ES-I3 (cell line): ENCODE results near the gene MAZ.

Source experiments
- H3K36me3 ChIP-seq: 2 replicates; pipeline ENCODE4 v1.6.1; 2013; ENCODE audit warnings: mild to moderate bottlenecking, low read length, control low read depth, moderate library complexity; ENCODE audit not compliant: insufficient read depth
- H3K4me1 ChIP-seq: 2 replicates; pipeline ENCODE4 v1.6.1; 2013; ENCODE audit warnings: mild to moderate bottlenecking, control low read depth, low read length; ENCODE audit not compliant: insufficient read depth
- H3K9ac ChIP-seq: 2 replicates; pipeline ENCODE4 v1.6.1; 2013; ENCODE audit warnings: low read depth, mild to moderate bottlenecking, low read length, moderate library complexity
- H3K9me3 ChIP-seq: 2 replicates; pipeline ENCODE4 v1.6.1; 2013; ENCODE audit warnings: mild to moderate bottlenecking, low read length, moderate library complexity; ENCODE audit not compliant: control insufficient read depth, insufficient read depth

The MAZ gene

GRCh38 chr16:29809850-29810698 lies 3.7 kb downstream of the MAZ start:
- peak overlapping the region; percentile 7; the same call in 1 of the 2 replicates for H3K9ac ChIP-seq
- H3K36me3 ChIP-seq: no peaks in the 10 kb centered on the region
- H3K9me3 ChIP-seq: no peaks in the 10 kb centered on the region
- peaks cover 15% of the 10 kb centered on the region for H3K4me1 ChIP-seq

DNA sequence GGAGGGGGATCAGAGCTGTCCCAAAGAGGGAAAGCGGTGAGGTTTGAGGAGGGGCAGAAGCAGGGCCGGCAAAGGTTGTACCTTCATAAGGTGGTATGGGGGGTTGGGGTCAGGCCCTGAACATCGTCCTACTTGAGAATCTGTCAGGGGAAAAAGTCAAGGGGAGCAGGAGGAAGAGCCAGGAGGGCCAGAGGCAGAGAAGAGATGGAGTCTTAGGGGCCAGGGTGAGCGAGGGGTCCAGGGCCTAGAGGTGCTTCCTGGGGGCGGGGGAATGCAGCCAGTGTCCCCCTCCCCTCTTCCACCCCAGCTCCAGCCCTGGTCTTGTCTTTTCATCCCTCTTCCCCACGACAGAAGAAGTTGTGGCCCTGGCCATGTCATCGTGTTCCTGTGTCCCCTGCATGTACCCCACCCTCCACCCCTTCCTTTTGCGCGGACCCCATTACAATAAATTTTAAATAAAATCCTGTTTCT lies 4.4 kb downstream of the MAZ start:
- Histone ChIP-seq H3K9ac (peak overlapping the region; percentile 2; the same call in 1 of the 2 replicates), H3K36me3 (no peaks in the 10 kb centered on the region), H3K9me3 (no peaks in the 10 kb centered on the region), H3K4me1 (peaks cover 15% of the 10 kb centered on the region)

GRCh38 chr16:29811170-29811895 lies 5.0 kb downstream of the MAZ start:
- Histone ChIP-seq H3K9ac (peak overlapping the region; percentile 68), H3K4me1 (peaks cover 15% of the 10 kb centered on the region)

DNA sequence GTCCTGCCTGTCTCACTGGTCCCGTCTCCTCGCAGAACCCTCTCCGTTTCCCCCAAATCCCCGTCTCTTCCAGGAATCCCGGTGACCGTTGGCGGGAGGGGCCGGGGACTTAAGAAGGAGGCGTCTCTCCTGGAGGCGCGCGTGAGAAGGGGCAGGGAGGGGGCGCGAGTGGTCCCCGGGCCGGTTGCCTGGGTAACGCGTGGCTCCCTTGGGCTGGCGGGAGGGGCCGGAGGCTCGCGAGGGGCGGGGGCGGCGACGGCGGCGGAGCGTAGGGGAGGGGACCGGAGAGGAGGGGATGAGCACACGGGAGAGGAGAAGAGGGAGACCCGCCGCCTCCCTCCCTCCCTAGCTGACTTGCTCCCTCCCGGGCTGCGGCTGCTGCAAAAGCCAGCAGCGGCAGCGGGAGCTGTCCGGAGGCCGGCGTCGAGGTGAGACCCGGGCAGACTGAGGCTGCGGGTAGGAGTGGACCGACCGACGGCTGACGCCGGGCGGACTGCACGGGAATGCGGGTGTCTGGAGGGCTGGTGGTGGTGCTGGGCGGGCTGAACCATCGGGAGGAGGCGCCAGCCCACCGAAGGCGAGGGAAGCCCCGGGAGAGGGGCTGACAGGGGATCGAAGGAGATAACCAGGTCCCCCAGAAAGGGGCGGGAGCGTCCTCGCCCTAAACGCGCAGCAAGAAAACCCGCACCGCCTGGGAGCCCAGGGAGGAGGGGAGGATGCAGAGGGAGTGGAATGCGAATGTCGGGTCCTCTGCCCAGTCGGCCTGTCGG lies 5.8 kb downstream of the MAZ start, which contains the start of gene PRRT2:
PRRT2 (plus strand) TSS at position 298 of the 770 bp plus-strand sequence. CDS start 862 bp downstream, outside the sequence.
- Histone ChIP-seq H3K9me3 (no peaks in the 10 kb centered on the region), H3K4me1 (peaks cover 15% of the 10 kb centered on the region), H3K9ac (peak within 1 kb of the TSS; percentile 68), H3K36me3 (no peaks in the 10 kb centered on the region)

More at GRCh38 chr16:29811170-29811895, 5.0 kb downstream of the MAZ start:
- no peaks in the 10 kb centered on the region for H3K9me3 ChIP-seq
- no peaks in the 10 kb centered on the region for H3K36me3 ChIP-seq

- Histone ChIP-seq H3K4me1 (peaks cover 15% of the 10 kb centered on the region), H3K9ac (peak overlapping the region; percentile 68), H3K9me3 (no peaks in the 10 kb centered on the region), H3K36me3 (0 out of 2 replicates have a peak, but pooled peaks cover 2% of the 10 kb centered on the region)
Observed at GRCh38 chr16:29812754-29813643, 6.7 kb downstream of the MAZ start.

GRCh38 chr16:29813644-29814562 lies 7.6 kb downstream of the MAZ start:
- peak overlapping the region; percentile 12; the same call in 1 of the 2 replicates for H3K9ac ChIP-seq
- no peaks in the 10 kb centered on the region for H3K9me3 ChIP-seq
- H3K36me3 ChIP-seq: 0 out of 2 replicates have a peak, but pooled peaks cover 3% of the 10 kb centered on the region
- H3K4me1 ChIP-seq: peaks cover 10% of the 10 kb centered on the region

- Histone ChIP-seq H3K9me3 (no peaks in the 10 kb centered on the region), H3K36me3 (0 out of 2 replicates have a peak, but pooled peaks cover 3% of the 10 kb centered on the region), H3K4me1 (peaks cover 9% of the 10 kb centered on the region; the same call in 1 of the 2 replicates), H3K9ac (peak overlapping the region; percentile 96; the same call in 1 of the 2 replicates)
Observed at GRCh38 chr16:29814592-29814991, 8.3 kb downstream of the MAZ start.

- Histone ChIP-seq H3K36me3 (0 out of 2 replicates have a peak, but pooled peaks cover 7% of the 10 kb centered on the region), H3K4me1 (peaks cover 8% of the 10 kb centered on the region; the same call in 1 of the 2 replicates), H3K9me3 (no peaks in the 10 kb centered on the region), H3K9ac (peak overlapping the region; percentile 96; the same call in 1 of the 2 replicates)
Observed at GRCh38 chr16:29815032-29815721, 8.8 kb downstream of the MAZ start.

GRCh38 chr16:29815793-29816693 lies 9.7 kb downstream of the MAZ start, which contains the start of gene PAGR1:
PAGR1 (plus strand) TSS chr16:29816152; CDS start chr16:29816526, 374 bp downstream.
- H3K9ac ChIP-seq: peak within 1 kb of the TSS; percentile 96
- 0 out of 2 replicates have a peak, but pooled peaks cover 7% of the 10 kb centered on the region for H3K36me3 ChIP-seq
- H3K9me3 ChIP-seq: no peaks in the 10 kb centered on the region
- H3K4me1 ChIP-seq: peaks cover 2% of the 10 kb centered on the region; the same call in 1 of the 2 replicates

- Histone ChIP-seq H3K9ac (peak overlapping the region; percentile 96), H3K9me3 (no peaks in the 10 kb centered on the region), H3K36me3 (0 out of 2 replicates have a peak, but pooled peaks cover 7% of the 10 kb centered on the region), H3K4me1 (peaks cover 9% of the 10 kb centered on the region; the same call in 1 of the 2 replicates)
Observed at GRCh38 chr16:29816694-29817441, 10.5 kb downstream of the MAZ start.
